K562 (cell line): ENCODE results near the gene SERTAD3. TPM values are rescaled to one million over a fixed set of nuclear protein-coding genes. Genes with fewer than 3 reads are reported as not detected.
A peak's percentile ranks its signal among the peaks of the same experiment; 100 is the strongest.

Experiments used
- CBX2 ChIP-seq: fragments of 200-600 bp; sonication (generic); IDR thresholded peaks from one replicate; pipeline ENCODE4 v1.6.1; 2012; ENCODE audit warnings: mild to moderate bottlenecking, low read length, inconsistent platforms; ENCODE audit not compliant: insufficient read depth, poor library complexity, severe bottlenecking
- ELF1 ChIP-seq: fragments of 200-800 bp; sonication (Bioruptor generic); IDR thresholded peaks from 2 replicates; pipeline ENCODE4 v1.6.1; 2016; ENCODE audit warnings: missing genetic modification characterization, missing compliant biosample characterization
- FOXA1 ChIP-seq: fragments of 450-650 bp; IDR thresholded peaks from 2 replicates; pipeline ENCODE4 v1.6.1; 2016; ENCODE audit warnings: mild to moderate bottlenecking, borderline replicate concordance
- HNRNPL ChIP-seq: fragments of 200-400 bp; formaldehyde crosslinking; IDR thresholded peaks from 2 replicates; pipeline ENCODE4 v1.6.1; 2017; ENCODE audit warnings: low read depth, mild to moderate bottlenecking, low read length
- KAT8 ChIP-seq: fragments of 450-650 bp; IDR thresholded peaks from 2 replicates; pipeline ENCODE4 v1.6.1; 2016; ENCODE audit warnings: low read depth, mild to moderate bottlenecking
- KHSRP ChIP-seq: fragments of 450-650 bp; IDR thresholded peaks from 2 replicates; pipeline ENCODE4 v1.6.1; 2017
- MXI1 ChIP-seq: IDR thresholded peaks from 2 replicates; pipeline ENCODE4 v1.6.1; 2011; ENCODE audit warnings: low read depth, mild to moderate bottlenecking, improper control_type of control experiment, low read length
- NRF1 ChIP-seq, 2 experiments: fragments of 450-650 bp; IDR thresholded peaks in 1 of 2; conservative IDR thresholded peaks in 1 of 2; 2 replicates each; pipeline ENCODE4 v1.6.1; 2014; ENCODE audit warnings: mild to moderate bottlenecking in 2 of 2
- PHF20 ChIP-seq: fragments of 450-650 bp; IDR thresholded peaks from 2 replicates; pipeline ENCODE4 v1.6.1; 2018; ENCODE audit not compliant: partially characterized antibody
- RAD51 ChIP-seq: fragments of 450-650 bp; IDR thresholded peaks from 2 replicates; pipeline ENCODE4 v1.7.1; 2016; ENCODE audit warnings: low read depth, mild to moderate bottlenecking, borderline replicate concordance
- RBM34 ChIP-seq: fragments of 200-400 bp; formaldehyde crosslinking; IDR thresholded peaks from 2 replicates; pipeline ENCODE4 v1.6.1; 2018; ENCODE audit warnings: low read length, borderline replicate concordance; ENCODE audit not compliant: insufficient read depth
- SMAD4 ChIP-seq: fragments of 250-450 bp; sonication (Bioruptor Pico); conservative IDR thresholded peaks from 2 replicates; pipeline ENCODE4 v1.8.0; 2021; ENCODE audit warnings: inconsistent platforms, mild to moderate bottlenecking, moderate library complexity
- SMARCA4 ChIP-seq: fragments of 450-650 bp; IDR thresholded peaks from 2 replicates; pipeline ENCODE4 v1.6.1; 2016
- SOX6 ChIP-seq: fragments of 450-650 bp; IDR thresholded peaks from 2 replicates; pipeline ENCODE4 v1.6.1; 2014; ENCODE audit warnings: mild to moderate bottlenecking
- SREBF2 ChIP-seq: sonication (generic); formaldehyde crosslinking; IDR thresholded peaks from 2 replicates; pipeline ENCODE4 v1.4.0; 2020; ENCODE audit warnings: mild to moderate bottlenecking, missing genetic modification reagents
- XRCC4 ChIP-seq: IDR thresholded peaks from one replicate; pipeline ENCODE4 v1.6.1; 2011; ENCODE audit not compliant: insufficient read depth, insufficient read length; ENCODE audit errors: extremely low read depth
- polyA plus RNA-seq, 8 experiments: library from polyadenylated mRNA; depleted of rRNA in 4 of 8; stranded (reverse) in 5 of 8; unstranded in 3 of 8; fragments of >200 nt; fragmentation: Nextera tagmentation in 2 of 8; fragmentation: Illumina TruSeq in 1 of 8; extraction: Ambion mirVana in 2 of 8; extraction: Trizol in 1 of 8; gene quantifications; 2 replicates each; pipeline versions ENCODE4 v1.2.1 to v1.2.3, GENCODE V29; 2011 to 2014; ENCODE audit warnings: inconsistent platforms in 1 of 8, missing spikeins in 1 of 8
- total RNA-seq, 7 experiments: library from RNA; depleted of rRNA in 6 of 7; stranded (reverse); fragments of >200 nt in 6 of 7; fragmentation: Illumina TruSeq in 2 of 7; extraction: Trizol in 2 of 7; gene quantifications; 2 replicates each; pipeline versions ENCODE4 v1.2.1 to v1.2.3, GENCODE V29; 2011 to 2021; ENCODE audit warnings: low replicate concordance in 1 of 7
- TF ChIP-seq, protein P1 (sequence below): sonication (generic); formaldehyde crosslinking; IDR thresholded peaks from 2 replicates; pipeline ENCODE4 v1.8.0; 2022; ENCODE audit warnings: missing genetic modification reagents, mild to moderate bottlenecking, borderline replicate concordance
- TF ChIP-seq, protein P2 (sequence below): sonication (generic); formaldehyde crosslinking; IDR thresholded peaks from 2 replicates; pipeline ENCODE4 v1.8.1; 2022; ENCODE audit warnings: missing genetic modification reagents
- TF ChIP-seq, protein P3 (sequence below): IDR thresholded peaks from 3 replicates; pipeline ENCODE4 v1.6.1; 2011; ENCODE audit warnings: borderline replicate concordance, mild to moderate bottlenecking, moderate library complexity; ENCODE audit not compliant: insufficient read length; ENCODE audit errors: extremely low read depth
- TF ChIP-seq, protein P4 (sequence below): fragments of 250-450 bp; sonication (Bioruptor Pico); IDR thresholded peaks from 2 replicates; pipeline ENCODE4 v1.5.1; 2021; ENCODE audit warnings: mild to moderate bottlenecking
- TF ChIP-seq, protein P5 (sequence below): fragments of 450-650 bp; IDR thresholded peaks from 2 replicates; pipeline ENCODE4 v1.6.1; 2016; ENCODE audit warnings: antibody characterized with exemption

The SERTAD3 gene
- total and polyA plus RNA-seq, 9 of the 15 experiments (the other 6 are each of a cell fraction or from before 2014, with no cell fraction given): 5.4 to 28.9 (median 17.5) TPM

DNA sequence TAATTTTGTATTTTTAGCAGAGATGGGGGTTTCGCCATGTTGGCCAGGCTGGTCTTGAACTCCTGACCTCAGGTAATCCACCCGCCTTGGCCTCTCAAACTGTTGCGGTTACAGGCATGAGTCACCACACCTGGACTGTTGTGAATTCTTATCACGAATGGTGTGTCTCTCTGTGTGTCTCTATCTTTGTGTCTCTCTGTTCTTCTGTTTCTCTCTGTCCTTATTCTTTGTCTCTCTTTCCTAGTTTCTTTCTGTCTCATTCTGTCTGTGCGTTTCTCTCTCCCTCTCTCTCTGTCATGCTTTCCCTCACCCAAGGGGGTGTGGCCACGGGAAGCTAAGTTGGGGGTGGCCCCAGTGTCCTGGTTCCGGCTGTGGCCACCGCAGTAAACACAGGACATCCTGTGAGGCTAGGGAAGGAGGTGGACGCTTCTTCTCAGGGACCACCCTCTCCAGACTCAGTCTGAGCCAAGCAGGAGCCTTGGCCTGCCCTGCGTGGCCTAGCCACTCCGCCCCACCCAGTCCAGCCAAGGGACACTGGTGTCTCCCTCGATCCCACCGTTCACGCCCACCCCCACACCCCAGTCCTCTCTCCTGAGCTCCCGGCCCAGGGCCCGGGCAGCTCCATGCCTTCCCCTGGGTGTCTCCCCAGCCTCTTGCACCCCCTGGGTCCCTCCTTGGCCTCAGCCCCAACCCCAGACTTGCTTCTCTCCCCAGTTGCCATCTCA is 27.1 kb downstream of the SERTAD3 start (continued):
- TF ChIP-seq RBM34: no peak
- no peak for TF ChIP-seq FOXA1
- TF ChIP-seq, protein P1, sequence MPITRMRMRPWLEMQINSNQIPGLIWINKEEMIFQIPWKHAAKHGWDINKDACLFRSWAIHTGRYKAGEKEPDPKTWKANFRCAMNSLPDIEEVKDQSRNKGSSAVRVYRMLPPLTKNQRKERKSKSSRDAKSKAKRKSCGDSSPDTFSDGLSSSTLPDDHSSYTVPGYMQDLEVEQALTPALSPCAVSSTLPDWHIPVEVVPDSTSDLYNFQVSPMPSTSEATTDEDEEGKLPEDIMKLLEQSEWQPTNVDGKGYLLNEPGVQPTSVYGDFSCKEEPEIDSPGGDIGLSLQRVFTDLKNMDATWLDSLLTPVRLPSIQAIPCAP (CRISPR knock-in tag): no peak
- 0 out of 2 replicates have a peak, but pooled peaks have one; percentile 45 for TF ChIP-seq ELF1 (tag)
- peak in 1 of 2 experiments; percentile 19; a peak in 1 of 4 replicates for TF ChIP-seq NRF1 (conservative IDR thresholded peaks at IDR 0.05 in 1 of 2, IDR thresholded peaks at IDR 0.05 in 1 of 2)
- no peak for TF ChIP-seq MXI1
- no peak for TF ChIP-seq HNRNPL
- TF ChIP-seq SMAD4 (CRISPR knock-in tag): peak; percentile 57
- peak; percentile 64 for TF ChIP-seq PHF20
- TF ChIP-seq SOX6: peak; percentile 98
- no peak for TF ChIP-seq CBX2
- TF ChIP-seq, protein P2, sequence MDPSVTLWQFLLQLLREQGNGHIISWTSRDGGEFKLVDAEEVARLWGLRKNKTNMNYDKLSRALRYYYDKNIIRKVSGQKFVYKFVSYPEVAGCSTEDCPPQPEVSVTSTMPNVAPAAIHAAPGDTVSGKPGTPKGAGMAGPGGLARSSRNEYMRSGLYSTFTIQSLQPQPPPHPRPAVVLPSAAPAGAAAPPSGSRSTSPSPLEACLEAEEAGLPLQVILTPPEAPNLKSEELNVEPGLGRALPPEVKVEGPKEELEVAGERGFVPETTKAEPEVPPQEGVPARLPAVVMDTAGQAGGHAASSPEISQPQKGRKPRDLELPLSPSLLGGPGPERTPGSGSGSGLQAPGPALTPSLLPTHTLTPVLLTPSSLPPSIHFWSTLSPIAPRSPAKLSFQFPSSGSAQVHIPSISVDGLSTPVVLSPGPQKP (CRISPR knock-in tag): no peak
- no peak for TF ChIP-seq KAT8
- no peak for TF ChIP-seq KHSRP
- TF ChIP-seq SMARCA4: peak; percentile 98
- no peak for TF ChIP-seq SREBF2 (CRISPR knock-in tag)
- TF ChIP-seq, protein P3, sequence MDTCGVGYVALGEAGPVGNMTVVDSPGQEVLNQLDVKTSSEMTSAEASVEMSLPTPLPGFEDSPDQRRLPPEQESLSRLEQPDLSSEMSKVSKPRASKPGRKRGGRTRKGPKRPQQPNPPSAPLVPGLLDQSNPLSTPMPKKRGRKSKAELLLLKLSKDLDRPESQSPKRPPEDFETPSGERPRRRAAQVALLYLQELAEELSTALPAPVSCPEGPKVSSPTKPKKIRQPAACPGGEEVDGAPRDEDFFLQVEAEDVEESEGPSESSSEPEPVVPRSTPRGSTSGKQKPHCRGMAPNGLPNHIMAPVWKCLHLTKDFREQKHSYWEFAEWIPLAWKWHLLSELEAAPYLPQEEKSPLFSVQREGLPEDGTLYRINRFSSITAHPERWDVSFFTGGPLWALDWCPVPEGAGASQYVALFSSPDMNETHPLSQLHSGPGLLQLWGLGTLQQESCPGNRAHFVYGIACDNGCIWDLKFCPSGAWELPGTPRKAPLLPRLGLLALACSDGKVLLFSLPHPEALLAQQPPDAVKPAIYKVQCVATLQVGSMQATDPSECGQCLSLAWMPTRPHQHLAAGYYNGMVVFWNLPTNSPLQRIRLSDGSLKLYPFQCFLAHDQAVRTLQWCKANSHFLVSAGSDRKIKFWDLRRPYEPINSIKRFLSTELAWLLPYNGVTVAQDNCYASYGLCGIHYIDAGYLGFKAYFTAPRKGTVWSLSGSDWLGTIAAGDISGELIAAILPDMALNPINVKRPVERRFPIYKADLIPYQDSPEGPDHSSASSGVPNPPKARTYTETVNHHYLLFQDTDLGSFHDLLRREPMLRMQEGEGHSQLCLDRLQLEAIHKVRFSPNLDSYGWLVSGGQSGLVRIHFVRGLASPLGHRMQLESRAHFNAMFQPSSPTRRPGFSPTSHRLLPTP: peak; percentile 72
- TF ChIP-seq, protein P4, sequence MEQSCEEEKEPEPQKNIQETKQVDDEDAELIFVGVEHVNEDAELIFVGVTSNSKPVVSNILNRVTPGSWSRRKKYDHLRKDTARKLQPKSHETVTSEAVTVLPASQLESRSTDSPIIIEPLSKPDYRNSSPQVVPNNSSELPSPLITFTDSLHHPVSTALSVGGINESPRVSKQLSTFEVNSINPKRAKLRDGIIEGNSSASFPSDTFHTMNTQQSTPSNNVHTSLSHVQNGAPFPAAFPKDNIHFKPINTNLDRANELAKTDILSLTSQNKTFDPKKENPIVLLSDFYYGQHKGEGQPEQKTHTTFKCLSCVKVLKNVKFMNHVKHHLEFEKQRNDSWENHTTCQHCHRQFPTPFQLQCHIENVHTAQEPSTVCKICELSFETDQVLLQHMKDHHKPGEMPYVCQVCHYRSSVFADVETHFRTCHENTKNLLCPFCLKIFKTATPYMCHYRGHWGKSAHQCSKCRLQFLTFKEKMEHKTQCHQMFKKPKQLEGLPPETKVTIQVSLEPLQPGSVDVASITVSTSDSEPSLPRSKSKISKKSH (CRISPR knock-in tag): no peak
- TF ChIP-seq XRCC4: no peak
- peak; percentile 44; the same call in 1 of the 2 replicates for TF ChIP-seq RAD51
- TF ChIP-seq, protein P5, sequence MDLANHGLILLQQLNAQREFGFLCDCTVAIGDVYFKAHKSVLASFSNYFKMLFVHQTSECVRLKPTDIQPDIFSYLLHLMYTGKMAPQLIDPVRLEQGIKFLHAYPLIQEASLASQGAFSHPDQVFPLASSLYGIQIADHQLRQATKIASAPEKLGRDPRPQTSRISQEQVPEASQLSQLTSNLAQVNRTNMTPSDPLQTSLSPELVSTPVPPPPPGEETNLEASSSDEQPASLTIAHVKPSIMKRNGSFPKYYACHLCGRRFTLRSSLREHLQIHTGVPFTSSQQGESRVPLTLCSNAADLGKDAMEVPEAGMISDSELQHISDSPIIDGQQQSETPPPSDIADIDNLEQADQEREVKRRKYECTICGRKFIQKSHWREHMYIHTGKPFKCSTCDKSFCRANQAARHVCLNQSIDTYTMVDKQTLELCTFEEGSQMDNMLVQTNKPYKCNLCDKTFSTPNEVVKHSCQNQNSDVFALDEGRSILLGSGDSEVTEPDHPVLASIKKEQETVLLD: peak; percentile 93
